RWPE1 (cell line): Measurements from ENCODE around the gene FNDC3B.

Experiments used
- CTCF ChIA-PET: fragments of 350-600 bp; sonication (Branson Sonifier 250); formaldehyde crosslinking; extraction: SDS; loops from one replicate; lab custom pipeline; 2021; lab: Yijun Ruan, JAX
- POLR2A ChIA-PET: fragments of 400-600 bp; formaldehyde crosslinking; extraction: SDS; loops from one replicate; lab custom pipeline; 2020; ENCODE audit warnings: antibody characterized with exemption; ENCODE audit not compliant: low non-redundant PET; lab: Yijun Ruan, JAX
- DNase-seq: peaks from one replicate; pipeline ENCODE4 v3.0.0; 2012; ENCODE audit warnings: low spot score
- H3K27ac ChIP-seq: fragments of 450-650 bp; 2 replicates; pipeline ENCODE4 v1.5.1; 2017
- CTCF ChIP-seq: fragments of 450-650 bp; conservative IDR thresholded peaks from 2 replicates; pipeline ENCODE4 v1.5.1; 2017; ENCODE audit warnings: low read depth, mild to moderate bottlenecking

Gene FNDC3B

GRCh38 chr3:172120912-172121311, 81.5 kb downstream of the FNDC3B start:
- DNase-seq = no peak
- TF ChIP-seq CTCF = no peak
- no peak overlapping the region for H3K27ac ChIP-seq
- POLR2A ChIA-PET = no interaction called here
- CTCF ChIA-PET = no interaction called here

GRCh38 chr3:172121981-172122380, 82.6 kb downstream of the FNDC3B start:
- H3K27ac ChIP-seq = no peak overlapping the region
- no peak for TF ChIP-seq CTCF
- no peak for DNase-seq
- ChIA-PET CTCF (no interaction called here), POLR2A (no interaction called here)

- ChIA-PET POLR2A (no interaction called here), CTCF (no interaction called here)
- peak overlapping the region; percentile 25; the same call in 1 of the 2 replicates for H3K27ac ChIP-seq
- no peak for TF ChIP-seq CTCF
- no peak for DNase-seq
Observed at GRCh38 chr3:172124271-172124670, 84.9 kb downstream of the FNDC3B start.

GRCh38 chr3:172125053-172125452, 85.7 kb downstream of the FNDC3B start:
- POLR2A ChIA-PET = no interaction called here
- TF ChIP-seq CTCF = no peak
- DNase-seq = no peak
- 0 out of 2 replicates have a peak overlapping the region, but pooled peaks have one; percentile 29 for H3K27ac ChIP-seq
- CTCF ChIA-PET = no interaction called here

GRCh38 chr3:172125963-172126457, 86.6 kb downstream of the FNDC3B start:
- ChIA-PET CTCF (no interaction called here), POLR2A (no interaction called here)
- no peak for TF ChIP-seq CTCF
- H3K27ac ChIP-seq = no peak overlapping the region
- DNase-seq = no peak

GRCh38 chr3:172126741-172127140, 87.4 kb downstream of the FNDC3B start:
- no peak for DNase-seq
- H3K27ac ChIP-seq = no peak overlapping the region
- CTCF ChIA-PET = interaction anchor here (0.7 kb wide), 1 partner anchor 120 kb away, joined by 6 read pairs; no protein-coding TSS in a partner anchor
- POLR2A ChIA-PET = no interaction called here
- no peak for TF ChIP-seq CTCF
